Activated CD4-positive, alpha-beta T cell treated with anti-CD3 and anti-CD28 coated beads, Interleukin-2, amount 50 U/mL, for 16 hours (primary cell): ENCODE results near the gene RING1.

ENCODE experiments used
- DNase-seq: peaks from one replicate; pipeline ENCODE4 v3.0.0-alpha.2; 2020

The RING1 gene

GRCh38 chr6:33172688-33173534 lies 35.4 kb upstream of the RING1 start:
- no peak for DNase-seq

GRCh38 chr6:33173535-33174180 lies 34.6 kb upstream of the RING1 start:
- DNase-seq: no peak

- no peak for DNase-seq
Observed at GRCh38 chr6:33174784-33175183, 33.5 kb upstream of the RING1 start.

GRCh38 chr6:33175436-33176069 lies 32.7 kb upstream of the RING1 start:
- no peak for DNase-seq

- no peak for DNase-seq
Observed at GRCh38 chr6:33176906-33177305, 31.4 kb upstream of the RING1 start.

GRCh38 chr6:33177552-33178446 lies 30.5 kb upstream of the RING1 start:
- DNase-seq: no peak

- no peak for DNase-seq
Observed at GRCh38 chr6:33178755-33179475, 29.4 kb upstream of the RING1 start.

GRCh38 chr6:33181141-33181540 lies 27.2 kb upstream of the RING1 start:
- no peak for DNase-seq

- no peak for DNase-seq
Observed at GRCh38 chr6:33183071-33183683, 25.1 kb upstream of the RING1 start.

GRCh38 chr6:33185190-33185589 lies 23.1 kb upstream of the RING1 start:
- no peak for DNase-seq

- no peak for DNase-seq
Observed at GRCh38 chr6:33185654-33186187, 22.6 kb upstream of the RING1 start.

- DNase-seq: no peak
Observed at GRCh38 chr6:33187809-33188208, 20.5 kb upstream of the RING1 start.

- DNase-seq: no peak
Observed at GRCh38 chr6:33189164-33189563, 19.1 kb upstream of the RING1 start.

GRCh38 chr6:33189625-33190448 lies 18.5 kb upstream of the RING1 start:
- DNase-seq: no peak

GRCh38 chr6:33190504-33191107 lies 17.7 kb upstream of the RING1 start:
- no peak for DNase-seq

- DNase-seq: no peak
Observed at GRCh38 chr6:33191383-33192104, 16.8 kb upstream of the RING1 start.

GRCh38 chr6:33192105-33192646 lies 16.1 kb upstream of the RING1 start, which contains the start of gene COL11A2:
COL11A2 (minus strand) TSS chr6:33192467; CDS start chr6:33192240, 227 bp downstream.
- DNase-seq: no peak

GRCh38 chr6:33192671-33193602 lies 15.4 kb upstream of the RING1 start:
- DNase-seq: no peak
